Erythroblast (primary cell): ENCODE measurements around the gene MTFR1L.

ENCODE experiments used
- GATA1 ChIP-seq: IDR thresholded peaks from 2 replicates; pipeline ENCODE4 v1.6.1; 2011; ENCODE audit warnings: low read depth, mild to moderate bottlenecking, control low read depth, low read length, moderate library complexity
- POLR2A ChIP-seq: IDR thresholded peaks from 2 replicates; pipeline ENCODE4 v1.6.1; 2011; ENCODE audit warnings: mild to moderate bottlenecking, low read length

DNA sequence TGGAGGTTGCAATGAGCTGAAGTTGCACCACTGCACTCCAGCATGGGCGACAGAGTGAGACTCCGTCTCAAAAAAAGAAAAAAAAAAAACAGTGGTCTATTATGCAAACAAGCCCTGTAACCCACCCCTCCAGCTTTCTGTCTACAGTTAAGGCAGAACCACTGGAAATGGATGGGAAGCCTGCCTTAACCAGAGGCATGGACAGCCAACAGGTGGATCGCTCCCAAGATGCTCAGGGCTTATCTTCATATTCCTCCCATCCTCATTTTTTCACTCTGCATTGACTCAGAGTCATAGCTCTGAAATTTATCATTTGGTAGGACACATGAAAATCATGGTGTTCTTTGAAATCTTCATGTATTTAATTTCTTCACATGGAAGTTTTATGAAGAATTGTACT, 8.7 kb downstream of the MTFR1L start:
- TF ChIP-seq POLR2A (no peak), GATA1 (no peak)
